Activated naive CD4-positive, alpha-beta T cell (primary cell): ENCODE data around the gene RAPGEF2.
"Not testable (repeated sequence)": the region's sequence is repeated elsewhere in the genome, so short reads cannot be mapped to it uniquely, and the experiment has no call there.

ENCODE experiments used
- DNase-seq, 4 experiments: peaks; one replicate each; lab custom pipeline; 2025; lab: John Stamatoyannopoulos, UW

The RAPGEF2 gene

GRCh38 chr4:159098482-159099127, 4.3 kb upstream of the RAPGEF2 start:
- DNase-seq = no peak

DNA sequence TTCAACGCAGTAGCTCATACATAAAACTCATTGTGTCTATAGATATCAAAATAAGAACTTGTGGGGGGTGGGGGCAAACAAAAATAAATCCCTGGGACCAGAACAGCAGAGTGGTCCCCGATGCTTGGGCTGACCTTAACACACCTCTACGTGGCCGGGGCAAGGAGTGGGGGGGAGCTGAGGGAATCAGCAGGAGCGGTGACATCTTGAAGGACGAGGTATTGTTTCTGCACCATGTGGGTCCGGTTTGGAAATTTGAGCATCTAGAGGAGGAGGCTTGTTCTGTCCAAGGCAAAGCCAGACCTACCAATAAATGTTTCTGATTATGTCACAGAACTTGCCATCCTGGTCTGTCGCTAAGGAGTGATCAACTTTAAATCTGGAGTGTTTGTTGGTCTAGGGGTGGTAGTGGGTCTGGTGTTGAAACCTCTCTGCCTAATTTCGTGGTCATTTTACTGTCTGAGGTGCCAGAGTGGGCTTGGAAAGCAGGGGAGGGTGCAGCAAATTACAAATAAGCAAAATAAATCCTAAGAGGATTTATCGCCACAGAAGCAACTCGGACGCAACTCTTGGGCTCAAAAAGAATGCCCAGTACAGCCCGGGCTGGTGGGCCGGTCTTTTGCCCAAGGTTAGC, 774 bp upstream of the RAPGEF2 start:
- DNase-seq = no peak

DNA sequence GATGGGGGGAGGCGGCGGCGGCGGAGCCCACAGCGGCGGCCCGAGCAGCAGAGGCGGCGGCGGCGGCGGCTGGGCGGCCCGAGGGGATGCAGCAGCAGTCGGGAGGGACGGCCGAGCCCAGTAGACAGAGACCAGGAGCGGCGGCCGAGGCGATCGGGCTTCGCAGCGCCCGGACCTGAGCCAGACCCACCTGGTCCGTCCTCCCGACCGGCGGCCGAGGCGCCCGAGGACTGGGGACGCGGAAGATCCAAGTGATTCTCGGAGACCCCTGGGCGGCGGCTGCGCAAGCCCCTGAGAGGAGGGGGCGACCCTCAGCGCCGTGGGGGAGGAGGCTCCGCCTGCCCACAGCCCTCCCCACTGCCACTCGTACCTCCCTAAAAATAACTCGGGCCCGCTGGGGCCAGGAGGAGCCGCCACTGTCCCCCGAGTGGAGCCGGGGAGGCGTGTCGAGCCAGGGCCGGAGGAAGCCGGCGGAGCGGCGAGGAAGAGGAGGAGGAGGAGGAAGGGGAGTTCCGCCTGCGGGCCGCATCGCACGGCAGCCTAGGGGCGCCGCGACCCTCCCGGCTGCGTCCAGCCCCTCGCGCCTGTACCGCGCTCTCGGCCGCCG, 608 bp downstream of the RAPGEF2 start:
- peak; percentile 9 to 34 (median 22) for DNase-seq

- no peak for DNase-seq
These were observed 2.0 kb downstream of the RAPGEF2 start for GRCh38 chr4:159104694-159105414.

- DNase-seq = no peak
These were observed 2.9 kb downstream of the RAPGEF2 start for GRCh38 chr4:159105761-159106243.

DNA sequence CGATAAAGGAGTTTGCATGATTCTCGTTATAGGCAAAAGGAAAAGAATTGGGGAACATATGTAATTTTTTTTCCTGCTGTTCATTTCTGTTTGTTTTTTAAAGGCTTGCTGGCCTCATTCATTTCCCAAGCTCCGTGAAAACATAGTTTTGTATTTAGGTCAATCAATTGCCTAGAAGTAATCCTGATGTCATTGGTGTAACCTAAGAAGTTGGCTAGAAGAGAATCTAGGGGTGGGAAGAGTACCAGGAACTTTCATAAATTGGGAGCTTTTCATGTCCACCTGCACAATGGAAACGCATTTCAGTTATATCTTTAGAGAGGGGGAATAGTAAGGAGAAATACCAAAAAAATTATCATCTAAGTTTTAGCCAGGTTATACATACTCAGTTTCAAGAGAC, 3.8 kb downstream of the RAPGEF2 start:
- DNase-seq = no peak

DNA sequence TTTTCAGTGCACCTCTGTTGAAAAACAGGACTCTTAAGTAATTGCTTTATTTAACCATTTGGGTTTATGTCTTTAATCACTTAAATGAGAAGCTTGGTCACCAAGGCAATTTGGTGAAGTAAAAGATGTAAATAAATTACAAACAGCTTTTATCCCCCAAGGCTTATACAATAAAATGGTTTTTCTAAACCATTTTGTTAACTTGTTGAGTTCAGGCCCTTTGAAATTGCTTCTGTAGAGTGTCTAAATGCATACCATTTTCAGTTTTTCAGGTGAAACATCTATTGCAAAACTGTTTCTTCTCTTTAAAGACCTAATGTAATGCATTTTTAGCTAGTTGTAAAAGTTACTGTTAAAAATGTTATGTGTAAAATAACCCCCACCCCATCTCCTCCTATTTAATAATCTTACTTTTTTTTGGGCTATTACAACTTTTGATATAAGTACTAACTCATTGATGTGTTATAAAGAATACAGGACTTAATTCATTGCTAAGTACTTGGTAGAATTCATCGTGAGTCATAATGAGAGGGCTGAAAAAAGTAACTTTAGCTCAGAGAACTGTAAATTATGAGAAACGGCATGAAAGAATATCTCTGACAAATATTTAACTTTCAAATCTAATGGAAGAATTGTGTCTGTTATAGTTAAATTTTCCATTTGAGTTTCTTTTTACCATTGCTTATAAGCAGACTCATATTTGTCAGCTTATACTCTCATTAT, 4.5 kb downstream of the RAPGEF2 start:
- no peak for DNase-seq

- DNase-seq = no peak
These were observed 5.2 kb downstream of the RAPGEF2 start for GRCh38 chr4:159108124-159108523.

GRCh38 chr4:159110961-159111360, 8.1 kb downstream of the RAPGEF2 start:
- DNase-seq = no peak

DNA sequence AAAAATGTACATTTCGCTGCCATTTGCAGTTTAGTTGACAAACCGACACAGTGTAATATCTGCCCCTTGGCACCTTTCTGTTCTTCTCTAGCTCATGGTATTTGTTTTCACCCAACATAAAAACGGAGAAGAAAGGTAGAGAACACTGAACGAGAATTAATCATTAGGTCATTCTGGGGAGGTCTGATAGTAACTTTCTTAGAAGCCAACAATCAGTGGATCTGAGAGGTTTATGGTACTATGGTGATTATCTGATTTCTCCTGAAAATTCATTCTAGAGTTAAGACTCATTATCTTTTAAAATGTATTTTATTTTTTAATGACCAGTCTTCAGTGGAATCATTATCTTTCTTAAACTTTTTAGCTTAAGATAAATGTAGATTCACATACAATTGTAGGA, 8.5 kb downstream of the RAPGEF2 start:
- no peak for DNase-seq

DNA sequence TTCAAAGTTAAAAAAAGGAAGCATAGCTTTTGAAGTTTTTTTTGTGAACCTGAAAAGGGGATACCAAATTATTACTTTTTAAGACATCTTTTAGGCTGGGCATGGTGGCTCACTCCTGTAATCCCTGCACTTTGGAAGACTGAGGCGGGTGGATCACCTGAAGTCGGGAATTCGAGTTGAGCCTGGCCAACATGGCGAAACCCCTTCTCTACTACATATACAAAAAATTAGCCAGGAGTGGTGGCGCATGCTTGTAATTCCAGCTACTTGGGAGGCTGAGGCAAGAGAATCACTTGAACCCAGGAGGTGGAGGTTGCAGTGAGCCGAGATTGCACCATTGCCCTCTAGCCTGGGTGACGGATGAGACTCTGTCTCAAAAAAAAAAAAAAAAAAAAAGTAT, 10.5 kb downstream of the RAPGEF2 start:
- DNase-seq = not testable (repeated sequence)

GRCh38 chr4:159116098-159116497, 13.2 kb downstream of the RAPGEF2 start:
- DNase-seq = not testable (repeated sequence)

DNA sequence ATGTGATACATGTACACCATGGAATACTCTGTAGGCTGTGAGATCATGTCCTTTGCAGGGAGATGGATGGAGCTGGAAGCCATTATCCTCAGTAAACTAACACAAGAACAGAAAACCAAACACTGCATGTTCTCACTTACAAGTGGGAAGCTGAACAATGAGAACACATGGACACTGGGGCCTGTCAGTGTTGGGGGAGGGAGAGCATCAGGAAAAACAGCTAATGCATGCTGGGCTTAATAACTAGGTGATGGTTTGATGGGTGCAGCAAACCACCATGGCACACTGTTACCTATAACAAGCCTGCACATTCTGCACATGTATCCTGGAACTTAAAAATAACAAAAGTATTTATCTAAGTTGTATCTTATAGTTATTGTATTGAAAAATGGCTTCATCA, 13.8 kb downstream of the RAPGEF2 start:
- DNase-seq = not testable (repeated sequence)

- DNase-seq = no peak
These were observed 14.7 kb downstream of the RAPGEF2 start for GRCh38 chr4:159117564-159117963.

DNA sequence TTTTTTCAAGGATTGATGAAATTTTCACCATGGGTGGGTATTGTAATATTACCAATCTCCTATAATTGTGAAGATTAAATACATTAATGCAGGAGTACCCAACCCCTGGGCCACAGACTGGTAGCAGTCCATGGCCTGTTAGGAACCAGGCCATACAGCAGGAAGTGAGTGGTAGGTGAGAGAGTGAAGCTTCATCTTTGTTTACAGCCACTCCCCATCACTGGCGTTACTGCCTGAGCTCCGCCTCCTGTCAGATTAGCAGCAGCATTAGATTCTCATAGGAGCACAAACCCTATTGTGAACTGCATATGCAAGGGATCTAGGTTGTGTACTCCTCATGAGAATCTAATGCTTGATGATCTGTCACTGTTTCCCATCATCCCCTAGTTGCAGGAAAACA, 15.1 kb downstream of the RAPGEF2 start:
- no peak for DNase-seq

- DNase-seq = no peak
These were observed 18.5 kb downstream of the RAPGEF2 start for GRCh38 chr4:159121371-159121770.

GRCh38 chr4:159126716-159127115, 23.8 kb downstream of the RAPGEF2 start:
- DNase-seq = no peak

GRCh38 chr4:159127745-159128518, 25.1 kb downstream of the RAPGEF2 start:
- no peak for DNase-seq

- DNase-seq = no peak
These were observed 27.1 kb downstream of the RAPGEF2 start for GRCh38 chr4:159129814-159130550.

DNA sequence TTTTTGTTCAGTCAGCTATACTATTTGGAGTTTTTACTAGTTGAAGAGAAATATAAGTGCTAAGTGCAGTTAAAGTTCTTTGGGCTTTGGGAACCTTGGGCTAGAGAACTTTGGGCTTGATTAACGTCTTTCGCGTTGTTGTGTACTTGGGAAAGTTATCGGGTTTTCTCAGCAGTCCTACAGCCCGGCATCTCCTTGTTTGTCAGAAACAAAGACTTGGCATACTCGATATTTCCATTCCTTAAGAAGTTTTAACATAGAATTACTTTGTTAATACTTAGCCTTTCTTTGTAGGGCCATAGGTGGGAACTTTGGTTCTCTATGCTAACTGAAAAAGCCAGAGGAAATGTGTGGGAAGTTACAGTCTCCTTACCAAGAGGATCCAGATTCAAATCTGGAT, 28.7 kb downstream of the RAPGEF2 start:
- DNase-seq = no peak

DNA sequence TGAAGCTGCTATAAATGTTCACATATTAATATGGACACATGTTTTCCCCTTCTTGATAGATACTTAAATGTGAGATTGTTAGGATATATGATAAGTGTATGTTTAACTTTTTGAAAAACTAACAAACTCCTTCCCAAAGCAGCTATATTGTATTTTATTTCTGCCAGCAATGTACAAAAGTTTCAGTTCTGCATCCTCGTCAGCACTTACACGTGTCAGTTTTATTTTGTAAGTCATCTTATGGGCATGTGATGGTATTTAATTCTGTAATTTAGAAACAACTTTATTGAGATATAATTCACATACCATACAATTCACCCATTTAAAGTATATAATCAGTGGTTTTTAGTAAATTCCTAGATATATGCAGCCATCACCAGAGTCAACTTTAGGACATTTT, 31.6 kb downstream of the RAPGEF2 start:
- DNase-seq = no peak
